K562 (cell line): ENCODE data around the gene AMZ1. TPM values are rescaled to one million over a fixed set of nuclear protein-coding genes. Genes with fewer than 3 reads are reported as not detected.

Experiments
- ATAC-seq: fragments of 200-7000 bp; cut with Tn5 transposase; 3 replicates; pipeline ENCODE4 v1.9.1; 2020; ENCODE audit warnings: moderate library complexity
- BruUV-seq: library from RNA; stranded (reverse); fragments of 400-500 nt; replicated peaks from 2 replicates; lab custom pipeline; 2021; lab: Mats Ljungman, UMichigan
- CTCF ChIA-PET: fragments of 300-600 bp; formaldehyde crosslinking; extraction: SDS; loops from one replicate; lab custom pipeline; 2021; ENCODE audit warnings: low intra/inter-chr PET ratio; lab: Yijun Ruan, JAX
- POLR2A ChIA-PET: fragments of 300-600, 350-650 bp; sonication (Branson Sonifier 250); formaldehyde crosslinking; extraction: SDS; loops from one replicate; lab custom pipeline; 2021; ENCODE audit warnings: antibody characterized with exemption, inconsistent platforms; lab: Yijun Ruan, JAX
- DNase-seq, 4 experiments: peaks; one replicate each; pipeline versions ENCODE4 v3.0.0 to v3.0.0-alpha.2; 2011 to 2018; ENCODE audit warnings: low spot score in 3 of 4, mixed read lengths in 3 of 4; ENCODE audit errors: extremely low read depth in 1 of 4
- FAIRE-seq: peaks from 2 replicates; lab custom pipeline; 2011; peaks lifted over from hg19 to GRCh38; lab: Jason Lieb, UNC
- H2AFZ ChIP-seq: 2 replicates; pipeline ENCODE4 v1.6.0; 2011; ENCODE audit warnings: low read depth, low read length, control low read depth, inconsistent platforms
- H3K27ac ChIP-seq: fragments of 200-600 bp; 3 replicates; pipeline ENCODE4 v1.8.0; 2011; ENCODE audit warnings: low read depth, mild to moderate bottlenecking, control low read depth, inconsistent platforms, low read length, moderate library complexity, mixed read lengths; ENCODE audit errors: extremely low read depth
- H3K27me3 ChIP-seq, 2 experiments: fragments of 300-600 bp in 1 of 2; 2 replicates in 1 of 2; 3 replicates in 1 of 2; pipeline versions ENCODE4 v1.6.0 to v1.8.0; 2011; ENCODE audit warnings: inconsistent platforms in 2 of 2, low read length in 2 of 2, mild to moderate bottlenecking in 1 of 2, mixed read lengths in 1 of 2, moderate library complexity in 1 of 2; ENCODE audit not compliant: control insufficient read depth in 2 of 2, insufficient read depth in 2 of 2
- H3K36me3 ChIP-seq: fragments of 300-600 bp; 3 replicates; pipeline ENCODE4 v1.8.0; 2011; ENCODE audit warnings: mild to moderate bottlenecking, low read length, inconsistent platforms; ENCODE audit not compliant: control insufficient read depth, insufficient read depth
- H3K4me1 ChIP-seq, 2 experiments: fragments of 200-600 bp in 1 of 2; replicated peaks in 1 of 2; 2 replicates in 1 of 2; 3 replicates in 1 of 2; pipeline versions ENCODE4 v1.5.1 to v1.8.0; 2011; ENCODE audit warnings: inconsistent platforms in 2 of 2, low read length in 2 of 2, mild to moderate bottlenecking in 1 of 2, mixed read lengths in 1 of 2, moderate library complexity in 1 of 2; ENCODE audit not compliant: control insufficient read depth in 2 of 2, insufficient read depth in 2 of 2
- H3K4me2 ChIP-seq: 2 replicates; pipeline ENCODE4 v1.6.1; 2011; ENCODE audit warnings: low read length, control low read depth, inconsistent platforms, mixed read lengths; ENCODE audit not compliant: insufficient read depth
- H3K4me3 ChIP-seq: fragments of 200-600 bp; sonication (generic), shearing (Covaris generic); 2 replicates; pipeline ENCODE4 v1.5.1; 2016; ENCODE audit warnings: control low read depth, inconsistent platforms
- H3K79me2 ChIP-seq: fragments of 200-600 bp; 3 replicates; pipeline ENCODE4 v1.8.0; 2011; ENCODE audit warnings: low read length, inconsistent platforms; ENCODE audit not compliant: control insufficient read depth, insufficient read depth
- H3K9ac ChIP-seq, 2 experiments: 2 replicates each; pipeline versions ENCODE4 v1.6.0 to v1.6.1; 2011; ENCODE audit warnings: low read depth in 2 of 2, low read length in 2 of 2, control low read depth in 1 of 2, inconsistent platforms in 1 of 2, mild to moderate bottlenecking in 1 of 2, mixed read lengths in 1 of 2; ENCODE audit not compliant: insufficient read depth in 1 of 2
- H3K9me1 ChIP-seq: one replicate; pipeline ENCODE4 v1.6.0; 2011; ENCODE audit warnings: inconsistent platforms, mild to moderate bottlenecking, low read length, moderate library complexity; ENCODE audit not compliant: control insufficient read depth, insufficient read depth
- H3K9me3 ChIP-seq: replicated peaks from 2 replicates; pipeline ENCODE4 v1.5.1; 2011; ENCODE audit warnings: low read depth, low read length, inconsistent platforms; ENCODE audit not compliant: control insufficient read depth, insufficient read depth
- H4K20me1 ChIP-seq: replicated peaks from 2 replicates; pipeline ENCODE4 v1.6.1; 2011; ENCODE audit warnings: low read length, inconsistent platforms, mixed read lengths; ENCODE audit not compliant: control insufficient read depth, insufficient read depth
- HCFC1 ChIP-seq: IDR thresholded peaks from 2 replicates; pipeline ENCODE4 v1.6.1; 2012; ENCODE audit warnings: low read depth, low read length, improper control_type of control experiment
- WGBS: fragments of 100-300 bp; shearing (Covaris generic); methylation state at CpG from one replicate; pipeline ENCODE4 v1.1.6; 2016; ENCODE audit warnings: low coverage, mixed read lengths; ENCODE audit not compliant: insufficient coverage; ENCODE audit errors: missing lambda C conversion rate; 5-methylcytosine and 5-hydroxymethylcytosine counted together
- in situ Hi-C: fragments of 300-500 bp; cut with MboI; formaldehyde crosslinking; loops from 4 replicates; pipeline ENCODE4 v1.15.0; 2018; ENCODE audit warnings: inconsistent platforms, mixed read lengths
- intact Hi-C: fragments of 100-400 bp; cut with micrococcal nuclease; formaldehyde crosslinking; loops from 2 replicates; pipeline ENCODE4 v1.14.2; 2022
- polyA plus RNA-seq, 8 experiments: library from polyadenylated mRNA; depleted of rRNA in 4 of 8; stranded (reverse) in 5 of 8; unstranded in 3 of 8; fragments of >200 nt; fragmentation: Nextera tagmentation in 2 of 8; fragmentation: Illumina TruSeq in 1 of 8; extraction: Ambion mirVana in 2 of 8; extraction: Trizol in 1 of 8; gene quantifications; 2 replicates each; pipeline versions ENCODE4 v1.2.1 to v1.2.3, GENCODE V29; 2011 to 2014; ENCODE audit warnings: inconsistent platforms in 1 of 8, missing spikeins in 1 of 8
- total RNA-seq, 7 experiments: library from RNA; depleted of rRNA in 6 of 7; stranded (reverse); fragments of >200 nt in 6 of 7; fragmentation: Illumina TruSeq in 2 of 7; extraction: Trizol in 2 of 7; gene quantifications; 2 replicates each; pipeline versions ENCODE4 v1.2.1 to v1.2.3, GENCODE V29; 2011 to 2021; ENCODE audit warnings: low replicate concordance in 1 of 7
- TF ChIP-seq, protein P1 (sequence below), 3 experiments: fragments of 200-800 bp in 1 of 3; sonication (Bioruptor generic) in 1 of 3; sonication (generic) in 1 of 3; formaldehyde crosslinking in 1 of 3; IDR thresholded peaks; 2 replicates each; pipeline versions ENCODE4 v1.6.1 to v1.8.0; 2016 to 2022; ENCODE audit warnings: mild to moderate bottlenecking in 2 of 3, missing compliant biosample characterization in 2 of 3, missing genetic modification characterization in 2 of 3, missing genetic modification reagents in 1 of 3

The AMZ1 gene
- total and polyA plus RNA-seq, 9 of the 15 experiments (the other 6 are each of a cell fraction or from before 2014, with no cell fraction given): not detected

DNA sequence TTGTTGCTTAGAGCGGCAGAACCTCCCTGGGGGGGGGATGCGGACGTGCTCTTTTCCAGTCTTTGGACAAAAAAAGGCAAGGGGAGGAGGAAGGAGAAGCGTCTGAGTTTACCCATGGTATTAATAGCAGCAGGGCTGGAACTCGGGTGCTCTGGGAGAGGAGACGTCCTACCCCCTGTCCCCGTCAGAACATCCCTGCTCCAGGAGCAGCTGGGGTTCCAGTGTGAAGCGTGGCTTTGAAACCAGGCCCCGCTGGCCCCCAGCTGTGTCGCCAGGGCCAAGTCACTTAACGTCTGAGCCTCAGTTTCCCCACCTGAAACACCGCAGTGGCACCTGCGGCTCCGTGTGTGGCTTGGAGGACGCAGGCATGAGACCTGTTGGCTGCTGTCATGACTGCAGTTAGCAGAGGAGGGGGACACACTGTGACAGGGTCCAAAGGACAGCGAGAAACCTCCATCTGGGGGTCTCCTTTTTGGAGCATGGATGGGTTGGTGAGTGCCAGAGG, 1.4 kb downstream of the AMZ1 start:
- no peak for TF ChIP-seq HCFC1
- TF ChIP-seq, protein P1, sequence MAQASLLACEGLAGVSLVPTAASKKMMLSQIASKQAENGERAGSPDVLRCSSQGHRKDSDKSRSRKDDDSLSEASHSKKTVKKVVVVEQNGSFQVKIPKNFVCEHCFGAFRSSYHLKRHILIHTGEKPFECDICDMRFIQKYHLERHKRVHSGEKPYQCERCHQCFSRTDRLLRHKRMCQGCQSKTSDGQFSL (CRISPR knock-in tag; IDR thresholded peaks at IDR 0.05): peak; percentile 43; the same call in 1 of the 2 replicates
- TF ChIP-seq, protein P1 (tag; IDR thresholded peaks at IDR 0.05): no peak
- H2AFZ ChIP-seq: no peak overlapping the region
- H3K27ac ChIP-seq: no peak overlapping the region
- POLR2A ChIA-PET: interaction anchor here (1.0 kb wide), 2 partner anchors 9 to 16 kb away, joined by 3 to 5 read pairs; no protein-coding TSS in a partner anchor
- BruUV-seq: no TSS peak
- no peak overlapping the region for H3K4me3 ChIP-seq
- in situ Hi-C loops: no loop called here
- H3K9me3 ChIP-seq: no peaks in the 10 kb centered on the region
- ATAC-seq (no peak), DNase-seq (no peak), FAIRE-seq (no peak)
- H4K20me1 ChIP-seq: 0 out of 2 replicates have a peak, but pooled peaks cover 5% of the 10 kb centered on the region
- intact Hi-C loops: loop anchor here (10.0 kb wide), 1 partner anchor 125 kb away; no protein-coding TSS in a partner anchor
- H3K9me1 ChIP-seq: no peaks in the 10 kb centered on the region
- no peaks in the 10 kb centered on the region for H3K79me2 ChIP-seq
- peaks cover 31 to 51% of the 10 kb centered on the region in 2 experiments; a peak in 4 of 5 replicates for H3K27me3 ChIP-seq
- H3K4me2 ChIP-seq: no peak overlapping the region
- H3K4me1 ChIP-seq: peaks cover 0 to 25% of the 10 kb centered on the region in 2 experiments; a peak in 2 of 5 replicates
- H3K9ac ChIP-seq: no peak overlapping the region; a peak in 1 of 4 replicates
- H3K36me3 ChIP-seq: no peaks in the 10 kb centered on the region
- CTCF ChIA-PET: no interaction called here
- WGBS: 4% methylated on average over 11 of the region's 16 CpGs
